HG03575 (cell line): ENCODE measurements around the gene TMX3.
A peak's percentile ranks its signal among the peaks of the same experiment; 100 is the strongest.

Experiments used
- ATAC-seq: cut with Tn5 transposase; IDR thresholded peaks from one replicate; pipeline ENCODE4 v1.9.1; 2021; ENCODE audit not compliant: unreplicated experiment, insufficient number of reproducible peaks, low FRiP score; ENCODE audit errors: extremely low read depth

TMX3 gene

GRCh38 chr18:68721681-68722583 lies 7.0 kb upstream of the TMX3 start:
- ATAC-seq, result peak; percentile 85

- ATAC-seq, result no peak
These were observed 569 bp downstream of the TMX3 start for GRCh38 chr18:68714366-68714711.

GRCh38 chr18:68713796-68714195 lies 1.1 kb downstream of the TMX3 start:
- no peak for ATAC-seq

- no peak for ATAC-seq
These were observed 1.8 kb downstream of the TMX3 start for GRCh38 chr18:68713131-68713530.

- no peak for ATAC-seq
These were observed 7.3 kb downstream of the TMX3 start for GRCh38 chr18:68707646-68708045.

- ATAC-seq, result no peak
These were observed 9.8 kb downstream of the TMX3 start for GRCh38 chr18:68705119-68705518.

GRCh38 chr18:68703326-68703725 lies 11.6 kb downstream of the TMX3 start:
- no peak for ATAC-seq

- ATAC-seq, result no peak
These were observed 13.6 kb downstream of the TMX3 start for GRCh38 chr18:68701353-68701752.

GRCh38 chr18:68699043-68699442 lies 15.9 kb downstream of the TMX3 start:
- ATAC-seq, result no peak

GRCh38 chr18:68696937-68697336 lies 18.0 kb downstream of the TMX3 start:
- ATAC-seq, result no peak

- no peak for ATAC-seq
These were observed 20.6 kb downstream of the TMX3 start for GRCh38 chr18:68694316-68694715.

- ATAC-seq, result no peak
These were observed 21.7 kb downstream of the TMX3 start for GRCh38 chr18:68693091-68693815.

GRCh38 chr18:68679528-68679927 lies 35.4 kb downstream of the TMX3 start:
- ATAC-seq, result no peak

GRCh38 chr18:68676913-68677312 lies 38.0 kb downstream of the TMX3 start:
- ATAC-seq, result peak; percentile 48

- ATAC-seq, result no peak
These were observed 47.8 kb downstream of the TMX3 start for GRCh38 chr18:68667121-68667520.

- no peak for ATAC-seq
These were observed 48.5 kb downstream of the TMX3 start for GRCh38 chr18:68666381-68666780.

- ATAC-seq, result no peak
These were observed 49.3 kb downstream of the TMX3 start for GRCh38 chr18:68665628-68666027.

GRCh38 chr18:68662754-68663153 lies 52.2 kb downstream of the TMX3 start:
- ATAC-seq, result no peak

GRCh38 chr18:68660354-68661183 lies 54.3 kb downstream of the TMX3 start:
- no peak for ATAC-seq
